ENCODE measurements around the gene NABP2. TPM values are rescaled to one million over a fixed set of nuclear protein-coding genes. Genes with fewer than 3 reads are reported as not detected.

The NABP2 gene
- total and polyA plus RNA-seq, 10 of the 15 experiments (the other 5 are each of a cell fraction or from before 2014, with no cell fraction given) = 20.7 to 97.9 (median 60.9) TPM

GRCh38 chr12:56189918-56190694 is 34.0 kb upstream of the NABP2 start (continued):
- TF ChIP-seq ZBTB40 (IDR thresholded peaks at IDR 0.05; ENCODE audit: borderline replicate concordance) (peak; percentile 73), MEF2A (IDR thresholded peaks at IDR 0.05; ENCODE audit: insufficient read depth, low read depth, low read length) (no peak), BRCA1 (IDR thresholded peaks at IDR 0.05; ENCODE audit: low read depth, low read length) (no peak), ZNF217 (IDR thresholded peaks at IDR 0.05) (0 out of 2 replicates have a peak, but pooled peaks have one; percentile 57), CBX3 (IDR thresholded peaks at IDR 0.05; ENCODE audit: borderline replicate concordance, low read depth) (no peak), SIX5 (IDR thresholded peaks at IDR 0.05; ENCODE audit: low read depth, low read length, severe bottlenecking) (no peak), ATF3 (IDR thresholded peaks at IDR 0.05; ENCODE audit: borderline replicate concordance, extremely low read depth, low read depth, low read length) (no peak), NFYA (IDR thresholded peaks at IDR 0.05; ENCODE audit: borderline replicate concordance, low read depth, low read length) (no peak), SMAD5 (IDR thresholded peaks at IDR 0.05; ENCODE audit: low read depth) (no peak)

All from GM12878 (cell line).